HEK293T (cell line): ENCODE measurements around the gene CHRND.

Experiments used
- CTCF ChIA-PET: fragments of 350-600 bp; formaldehyde crosslinking; extraction: SDS; loops from one replicate; lab custom pipeline; 2021; ENCODE audit warnings: antibody characterized with exemption, inconsistent platforms; lab: Yijun Ruan, JAX
- POLR2A ChIA-PET: fragments of 350-600 bp; formaldehyde crosslinking; extraction: SDS; loops from one replicate; lab custom pipeline; 2020; ENCODE audit warnings: antibody characterized with exemption, inconsistent platforms; lab: Yijun Ruan, JAX
- DNase-seq: peaks from one replicate; pipeline ENCODE4 v3.0.0; 2012; ENCODE audit warnings: mixed read lengths; ENCODE audit errors: extremely low spot score
- ARNT ChIP-seq: fragments of 450-650 bp; IDR thresholded peaks from 2 replicates; pipeline ENCODE4 v1.6.1; 2017; ENCODE audit warnings: mild to moderate bottlenecking
- BHLHE40 ChIP-seq: fragments of 450-650 bp; IDR thresholded peaks from 2 replicates; pipeline ENCODE4 v1.6.1; 2016; ENCODE audit warnings: mild to moderate bottlenecking, moderate library complexity, borderline replicate concordance
- CTBP1 ChIP-seq: fragments of 450-650 bp; IDR thresholded peaks from 2 replicates; pipeline ENCODE4 v1.6.1; 2016; ENCODE audit warnings: borderline replicate concordance
- ELF4 ChIP-seq: fragments of 450-650 bp; IDR thresholded peaks from 2 replicates; pipeline ENCODE4 v1.6.1; 2017; ENCODE audit warnings: antibody characterized with exemption
- FOXA1 ChIP-seq: fragments of 450-650 bp; IDR thresholded peaks from 2 replicates; pipeline ENCODE4 v1.6.1; 2016; ENCODE audit warnings: mild to moderate bottlenecking
- FOXK2 ChIP-seq: fragments of 450-650 bp; IDR thresholded peaks from 2 replicates; pipeline ENCODE4 v1.6.1; 2016; ENCODE audit warnings: mild to moderate bottlenecking
- FOXM1 ChIP-seq: fragments of 450-650 bp; IDR thresholded peaks from 2 replicates; pipeline ENCODE4 v1.6.1; 2017; ENCODE audit warnings: mild to moderate bottlenecking, borderline replicate concordance
- HDGF ChIP-seq: fragments of 450-650 bp; IDR thresholded peaks from 2 replicates; pipeline ENCODE4 v1.6.1; 2017; ENCODE audit warnings: antibody characterized with exemption, borderline replicate concordance
- L3MBTL2 ChIP-seq: fragments of 450-650 bp; conservative IDR thresholded peaks from 2 replicates; pipeline ENCODE4 v1.6.1; 2016; ENCODE audit warnings: mild to moderate bottlenecking
- LEF1 ChIP-seq: fragments of 450-650 bp; IDR thresholded peaks from 2 replicates; pipeline ENCODE4 v1.6.1; 2017; ENCODE audit warnings: mild to moderate bottlenecking, borderline replicate concordance
- NFRKB ChIP-seq: fragments of 450-650 bp; IDR thresholded peaks from 2 replicates; pipeline ENCODE4 v1.6.1; 2016; ENCODE audit warnings: mild to moderate bottlenecking, moderate library complexity
- PKNOX1 ChIP-seq: fragments of 450-650 bp; IDR thresholded peaks from 2 replicates; pipeline ENCODE4 v1.6.1; 2016
- SP1 ChIP-seq: fragments of 450-650 bp; IDR thresholded peaks from 2 replicates; pipeline ENCODE4 v1.6.1; 2017
- SUZ12 ChIP-seq: fragments of 450-650 bp; IDR thresholded peaks from 2 replicates; pipeline ENCODE4 v1.6.1; 2016; ENCODE audit warnings: mild to moderate bottlenecking
- TARDBP ChIP-seq: fragments of 450-650 bp; IDR thresholded peaks from 2 replicates; pipeline ENCODE4 v1.6.1; 2016
- ZNF384 ChIP-seq: fragments of 450-650 bp; IDR thresholded peaks from 2 replicates; pipeline ENCODE4 v1.6.1; 2016

Gene CHRND

GRCh38 chr2:232512602-232513001 is 13.4 kb upstream of the CHRND start:
- no peak for DNase-seq
- TF ChIP-seq TARDBP: no peak
- no peak for TF ChIP-seq ARNT
- no peak for TF ChIP-seq BHLHE40
- TF ChIP-seq FOXA1: no peak
- TF ChIP-seq L3MBTL2: no peak
- no peak for TF ChIP-seq CTBP1
- TF ChIP-seq SUZ12: no peak
- TF ChIP-seq ELF4: no peak
- ChIA-PET POLR2A (no interaction called here), CTCF (no interaction called here)

- DNase-seq: no peak
- CTCF ChIA-PET: no interaction called here
- TF ChIP-seq HDGF (no peak), CTBP1 (no peak), L3MBTL2 (no peak), BHLHE40 (no peak), FOXA1 (no peak), ELF4 (no peak), ZNF384 (no peak), FOXM1 (no peak), NFRKB (no peak), PKNOX1 (no peak), TARDBP (no peak), SP1 (no peak)
Observed at GRCh38 chr2:232513353-232513752, 12.6 kb upstream of the CHRND start.

GRCh38 chr2:232515639-232516038 is 10.3 kb upstream of the CHRND start:
- TF ChIP-seq BHLHE40 (no peak), SUZ12 (no peak), LEF1 (no peak), FOXA1 (no peak), PKNOX1 (no peak), TARDBP (no peak), CTBP1 (no peak), ZNF384 (no peak), ARNT (no peak), L3MBTL2 (no peak), FOXM1 (no peak), ELF4 (no peak), SP1 (no peak), FOXK2 (no peak)
- POLR2A ChIA-PET: no interaction called here

More at GRCh38 chr2:232513353-232513752, 12.6 kb upstream of the CHRND start:
- POLR2A ChIA-PET: no interaction called here

GRCh38 chr2:232516551-232516950 is 9.4 kb upstream of the CHRND start:
- CTCF ChIA-PET: no interaction called here
- TF ChIP-seq SP1 (no peak), FOXA1 (no peak), BHLHE40 (no peak)
- no peak for DNase-seq
- POLR2A ChIA-PET: no interaction called here

More at GRCh38 chr2:232515639-232516038, 10.3 kb upstream of the CHRND start:
- CTCF ChIA-PET: interaction anchor here (0.7 kb wide), 1 partner anchor 71 kb away, joined by 3 read pairs; no protein-coding TSS in a partner anchor
- no peak for DNase-seq

GRCh38 chr2:232518844-232519243 is 7.1 kb upstream of the CHRND start:
- CTCF ChIA-PET: interaction anchor here (0.5 to 1.5 kb wide), 3 partner anchors 72 to 602 kb away, joined by 3 to 5 read pairs (median 3); no protein-coding TSS in a partner anchor
- DNase-seq: no peak
- TF ChIP-seq HDGF (no peak), SP1 (no peak), L3MBTL2 (no peak), FOXK2 (no peak), FOXA1 (no peak)

GRCh38 chr2:232519581-232520438 is 6.2 kb upstream of the CHRND start, which contains the start of gene PRSS56:
PRSS56 (plus strand) TSS chr2:232520388; CDS start chr2:232520599, 211 bp downstream.
- TF ChIP-seq PKNOX1 (no peak), TARDBP (no peak), ELF4 (no peak), FOXM1 (no peak), FOXA1 (no peak)

More at GRCh38 chr2:232518844-232519243, 7.1 kb upstream of the CHRND start:
- POLR2A ChIA-PET: interaction anchor here (0.9 kb wide), 1 partner anchor 32 kb away, joined by 3 read pairs; the partner anchor contains the start of genes EIF4E2 and TIGD1

More at GRCh38 chr2:232519581-232520438, 6.2 kb upstream of the CHRND start, which contains the start of gene PRSS56:
- no peak for DNase-seq
- POLR2A ChIA-PET: interaction anchor here (0.9 kb wide), 1 partner anchor 31 kb away, joined by 3 read pairs; the partner anchor contains the start of genes EIF4E2 and TIGD1
- CTCF ChIA-PET: interaction anchor here (0.5 to 1.5 kb wide), 5 partner anchors 43 to 603 kb away, joined by 3 to 5 read pairs (median 3); no protein-coding TSS in a partner anchor
